Kidney (tissue), 14 donors: ENCODE results near the gene NSUN6. TPM values are rescaled to one million over a fixed set of nuclear protein-coding genes. Genes with fewer than 3 reads are reported as not detected.

Source experiments
- DNase-seq, 5 donors: peaks; one replicate each; pipeline ENCODE4 v3.0.0-alpha.2; 2013 to 2020
- FAIRE-seq: peaks from 2 replicates; lab custom pipeline; 2012; peaks lifted over from hg19 to GRCh38; lab: Jason Lieb, UNC
- H3K27ac ChIP-seq, 2 donors: one replicate each; pipeline ENCODE4 v1.7.0; 2013; ENCODE audit warnings: low read depth in 2 of 2, low read length in 2 of 2, inconsistent platforms in 1 of 2
- H3K27me3 ChIP-seq: one replicate; pipeline ENCODE4 v1.7.1; 2013; ENCODE audit warnings: low read length, inconsistent platforms; ENCODE audit not compliant: control insufficient read depth, insufficient read depth
- H3K36me3 ChIP-seq, 3 donors: one replicate each; pipeline versions ENCODE4 v1.7.0 to v1.7.1; 2013; ENCODE audit warnings: low read length in 3 of 3, control low read depth in 1 of 3, inconsistent platforms in 1 of 3; ENCODE audit not compliant: insufficient read depth in 3 of 3, control insufficient read depth in 2 of 3
- H3K4me1 ChIP-seq, 3 donors: one replicate each; pipeline versions ENCODE4 v1.7.0 to v1.7.1; 2013; ENCODE audit warnings: low read length in 3 of 3, inconsistent platforms in 1 of 3, low read depth in 1 of 3; ENCODE audit not compliant: control insufficient read depth in 2 of 3, insufficient read depth in 2 of 3
- H3K4me3 ChIP-seq, 3 donors: one replicate each; pipeline versions ENCODE4 v1.7.0 to v1.8.1; 2013; ENCODE audit warnings: low read length in 3 of 3, control low read depth in 1 of 3, inconsistent platforms in 1 of 3
- H3K9ac ChIP-seq, 3 donors: one replicate each; pipeline versions ENCODE4 v1.7.0 to v1.7.1; 2013; ENCODE audit warnings: low read length in 3 of 3, control low read depth in 1 of 3, inconsistent platforms in 1 of 3
- H3K9me3 ChIP-seq, 3 donors: one replicate each; pipeline versions ENCODE4 v1.7.0 to v1.7.1; 2013; ENCODE audit warnings: low read length in 3 of 3, control low read depth in 1 of 3, inconsistent platforms in 1 of 3; ENCODE audit not compliant: control insufficient read depth in 2 of 3, insufficient read depth in 1 of 3
- CTCF ChIP-seq: IDR thresholded peaks from 3 replicates; pipeline ENCODE4 v1.5.1; 2012; ENCODE audit warnings: mild to moderate bottlenecking, moderate library complexity, borderline replicate concordance; ENCODE audit not compliant: insufficient read depth; ENCODE audit errors: extremely low read depth
- intact Hi-C: fragments of 100-400 bp; cut with DNase I; formaldehyde crosslinking; loops from one replicate; pipeline ENCODE4 v1.11.1; 2022
- polyA plus RNA-seq: library from polyadenylated mRNA; stranded (reverse); fragments of 350-450 nt; fragmentation: Illumina TruSeq; extraction: RNeasy Lipid Tissue Mini Kit (QIAGEN cat#74804); gene quantifications from one replicate; pipeline ENCODE4 v1.2.3, GENCODE V29; 2014; ENCODE audit warnings: low read depth, low replicate concordance; ENCODE audit not compliant: insufficient read depth
- total RNA-seq: library from RNA; stranded (reverse); fragmentation: NEBNext Ultra II Directional; extraction: Animal tissue kit (Norgen Biotek cat#: 25700); gene quantifications from one replicate; pipeline ENCODE4 v1.2.1, GENCODE V29; 2021
- donor health status: control.
- donor health status: control.
- donor health status: control.
- donor health status: control.
- donor health status: control.
- donor health status: DM: yes; HTN: yes; CAD: no.
- donor health status: Normal renal cell carcinoma (clear cell type).

The NSUN6 gene
- total and polyA plus RNA-seq, 2 donors from 2014 or later, result 6.3 to 19.3 TPM

GRCh38 chr10:18690541-18690940 is 39.2 kb upstream of the NSUN6 start:
- Histone ChIP-seq H3K9me3 (no peaks in the 10 kb centered on the region), H3K27me3 (no peaks in the 10 kb centered on the region), H3K4me3 (no peak overlapping the region), H3K9ac (no peak overlapping the region), H3K4me1 (no peaks in the 10 kb centered on the region), H3K27ac (no peak overlapping the region), H3K36me3 (no peaks in the 10 kb centered on the region)
- DNase-seq (no peak), FAIRE-seq (no peak)
- intact Hi-C loops, result no loop called here
- no peak for TF ChIP-seq CTCF

- Histone ChIP-seq H3K36me3 (no peaks in the 10 kb centered on the region), H3K4me1 (no peaks in the 10 kb centered on the region), H3K9me3 (no peaks in the 10 kb centered on the region), H3K9ac (no peak overlapping the region), H3K4me3 (no peak overlapping the region), H3K27ac (no peak overlapping the region), H3K27me3 (no peaks in the 10 kb centered on the region)
- intact Hi-C loops, result no loop called here
- TF ChIP-seq CTCF, result no peak
- peak in 2 of 5 donors; percentile 50 to 58 for DNase-seq
- FAIRE-seq, result no peak
Measured at GRCh38 chr10:18689498-18689897, 38.1 kb upstream of the NSUN6 start.

- H3K27ac ChIP-seq, result no peak overlapping the region
- H3K4me3 ChIP-seq, result no peak overlapping the region
- intact Hi-C loops, result no loop called here
- FAIRE-seq, result no peak
- no peak for DNase-seq
- no peak for TF ChIP-seq CTCF
- no peak overlapping the region for H3K9ac ChIP-seq
- H3K9me3 ChIP-seq, result no peaks in the 10 kb centered on the region
- H3K27me3 ChIP-seq, result no peaks in the 10 kb centered on the region
- peaks cover 0 to 2% (median 0%) of the 10 kb centered on the region in 3 donors for H3K36me3 ChIP-seq
- H3K4me1 ChIP-seq, result no peaks in the 10 kb centered on the region
Measured at GRCh38 chr10:18687706-18688105, 36.3 kb upstream of the NSUN6 start.

GRCh38 chr10:18687195-18687594 is 35.8 kb upstream of the NSUN6 start:
- no peak for TF ChIP-seq CTCF
- Histone ChIP-seq H3K27me3 (no peaks in the 10 kb centered on the region), H3K27ac (no peak overlapping the region), H3K9ac (no peak overlapping the region), H3K9me3 (no peaks in the 10 kb centered on the region), H3K4me1 (no peaks in the 10 kb centered on the region), H3K4me3 (no peak overlapping the region), H3K36me3 (peaks cover 0 to 3% (median 0%) of the 10 kb centered on the region in 3 donors)
- DNase-seq (no peak), FAIRE-seq (no peak)
- intact Hi-C loops, result no loop called here
